NCI-H69 (cell line): ENCODE measurements around the gene SGMS2.
A peak's percentile ranks its signal among the peaks of the same experiment; 100 is the strongest.
"Not testable (repeated sequence)": the region's sequence is repeated elsewhere in the genome, so short reads cannot be mapped to it uniquely, and the experiment has no call there.

ENCODE experiments used
- DNase-seq: peaks from one replicate; lab custom pipeline; 2025; lab: John Stamatoyannopoulos, UW

The SGMS2 gene

DNA sequence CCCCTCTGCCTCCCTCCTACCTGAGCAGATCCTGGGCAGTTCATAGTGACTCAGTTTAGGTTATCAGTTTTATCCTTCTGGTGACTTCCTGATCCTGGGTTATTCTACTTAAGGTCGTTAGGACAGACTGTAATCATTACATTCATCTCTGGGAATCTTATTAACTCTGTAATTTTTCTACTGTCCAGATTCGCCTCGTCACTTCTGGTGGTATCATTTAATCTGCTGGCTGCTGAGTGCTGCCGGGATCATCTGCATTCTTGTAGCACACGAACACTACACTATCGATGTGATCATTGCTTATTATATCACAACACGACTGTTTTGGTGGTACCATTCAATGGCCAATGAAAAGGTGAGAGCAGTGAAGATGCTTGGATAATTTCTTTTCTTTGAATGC, 83.6 kb downstream of the SGMS2 start:
- DNase-seq = no peak

GRCh38 chr4:107913283-107913899, 88.7 kb downstream of the SGMS2 start:
- DNase-seq = peak; percentile 66

GRCh38 chr4:107915220-107915619, 90.5 kb downstream of the SGMS2 start:
- DNase-seq = no peak

- no peak for DNase-seq
These were observed 91.9 kb downstream of the SGMS2 start for GRCh38 chr4:107916623-107917022.

GRCh38 chr4:107917500-107917899, 92.8 kb downstream of the SGMS2 start:
- no peak for DNase-seq

DNA sequence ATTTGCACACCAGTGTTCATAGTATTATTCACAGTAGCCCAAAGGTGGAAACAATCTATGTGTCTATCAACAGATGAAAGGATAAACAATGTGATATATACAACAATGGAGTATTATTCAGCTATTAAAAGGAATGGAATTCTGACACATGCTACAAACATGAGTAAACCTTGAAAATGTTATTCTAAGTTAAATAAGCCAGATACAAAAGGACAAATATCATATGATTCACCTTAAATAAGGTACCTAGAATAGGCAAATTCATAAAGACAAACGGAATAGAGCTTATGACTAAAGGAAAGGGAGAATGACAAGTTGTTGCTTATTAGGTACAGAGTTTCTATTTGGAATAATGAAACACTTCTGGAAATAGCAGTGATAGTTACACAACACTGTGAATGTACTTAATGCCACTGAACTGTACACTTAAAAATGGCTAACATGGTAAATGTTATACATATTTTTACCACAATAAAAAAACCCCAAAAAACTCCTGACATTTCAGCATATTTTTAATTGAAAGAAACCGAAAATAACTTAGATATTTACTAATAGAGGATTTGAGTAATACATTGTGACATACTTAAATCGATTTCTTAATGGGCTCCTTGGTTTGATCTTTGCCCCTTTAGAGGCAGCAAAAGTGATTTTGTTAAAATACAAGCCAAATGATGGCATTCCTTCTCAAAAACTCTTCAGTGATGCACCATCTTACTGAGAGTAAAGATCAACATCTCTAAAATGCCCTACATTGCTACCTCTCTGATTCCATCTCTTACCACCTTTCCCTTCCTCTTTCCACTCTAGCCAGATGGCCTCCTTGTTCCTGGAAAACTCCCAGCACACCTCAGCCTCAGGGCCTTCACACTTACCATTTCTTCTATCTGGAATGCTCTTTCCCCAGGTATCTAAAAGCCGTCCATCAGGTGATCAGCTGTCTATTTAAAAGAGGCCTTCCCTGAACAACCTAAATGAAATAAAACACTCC, 98.0 kb downstream of the SGMS2 start:
- no peak for DNase-seq

GRCh38 chr4:107925713-107926112, 101.0 kb downstream of the SGMS2 start:
- not testable (repeated sequence) for DNase-seq

DNA sequence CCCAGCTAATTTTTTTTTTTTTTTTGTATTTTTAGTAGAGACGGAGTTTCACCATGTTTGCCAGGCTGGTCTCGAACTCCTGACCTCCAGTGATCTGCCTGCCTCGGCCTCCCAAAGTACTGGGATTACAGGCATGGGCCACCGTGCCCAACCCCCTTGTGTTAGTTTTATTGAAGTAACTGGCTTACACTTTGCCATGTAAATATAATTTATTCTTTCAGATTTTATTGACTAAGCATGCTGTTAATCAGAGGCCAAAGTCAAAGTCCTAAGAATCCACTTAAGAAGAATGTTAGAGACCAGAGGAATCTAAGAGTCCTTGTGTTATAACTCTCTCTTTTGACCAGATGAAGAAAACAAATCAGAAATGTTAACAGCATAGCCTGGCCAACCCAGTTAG, 102.1 kb downstream of the SGMS2 start:
- not testable (repeated sequence) for DNase-seq

- peak; percentile 86 for DNase-seq
These were observed 106.4 kb downstream of the SGMS2 start, which contains the start of gene CYP2U1 for GRCh38 chr4:107930821-107931774. TSS of gene CYP2U1 (plus strand) at chr4:107931549. CDS start at chr4:107931644, 95 bp downstream.

DNA sequence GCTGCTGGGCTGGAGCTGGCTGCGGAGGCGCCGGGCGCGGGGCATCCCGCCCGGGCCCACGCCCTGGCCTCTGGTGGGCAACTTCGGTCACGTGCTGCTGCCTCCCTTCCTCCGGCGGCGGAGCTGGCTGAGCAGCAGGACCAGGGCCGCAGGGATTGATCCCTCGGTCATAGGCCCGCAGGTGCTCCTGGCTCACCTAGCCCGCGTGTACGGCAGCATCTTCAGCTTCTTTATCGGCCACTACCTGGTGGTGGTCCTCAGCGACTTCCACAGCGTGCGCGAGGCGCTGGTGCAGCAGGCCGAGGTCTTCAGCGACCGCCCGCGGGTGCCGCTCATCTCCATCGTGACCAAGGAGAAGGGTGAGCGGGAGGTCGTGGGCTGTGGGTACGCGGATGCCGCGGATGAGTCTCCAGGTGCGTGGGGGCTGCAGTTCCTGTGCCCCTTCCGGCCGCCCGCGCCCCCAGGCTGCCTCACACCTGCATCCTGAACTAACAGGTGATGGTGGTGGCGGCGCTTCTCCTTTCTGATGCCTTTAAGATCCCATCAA, 107.1 kb downstream of the SGMS2 start:
- DNase-seq = peak; percentile 59

- no peak for DNase-seq
These were observed 110.5 kb downstream of the SGMS2 start for GRCh38 chr4:107935246-107935645.

GRCh38 chr4:107937040-107937439, 112.3 kb downstream of the SGMS2 start:
- no peak for DNase-seq

- DNase-seq = no peak
These were observed 114.6 kb downstream of the SGMS2 start for GRCh38 chr4:107939307-107939706.

DNA sequence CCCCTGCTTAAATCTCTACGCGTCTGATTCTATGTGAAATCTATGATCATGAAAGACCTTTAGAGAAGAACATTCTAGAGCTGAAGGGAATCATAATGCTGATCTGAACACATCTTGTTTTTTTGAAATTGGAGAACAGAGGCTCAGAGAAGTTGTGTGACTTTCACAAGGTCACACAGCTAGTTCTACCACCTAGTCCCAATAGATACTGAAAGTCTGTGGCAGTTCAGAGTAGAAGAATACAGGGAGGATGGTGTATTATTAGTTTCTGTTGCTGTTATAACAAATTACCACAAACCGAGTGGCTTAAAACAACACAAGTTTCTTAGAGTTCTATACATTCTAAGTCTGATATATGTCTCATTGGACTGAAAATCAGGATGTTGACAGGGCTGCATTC, 121.1 kb downstream of the SGMS2 start:
- no peak for DNase-seq

GRCh38 chr4:107950746-107951540, 126.2 kb downstream of the SGMS2 start:
- DNase-seq = no peak

DNA sequence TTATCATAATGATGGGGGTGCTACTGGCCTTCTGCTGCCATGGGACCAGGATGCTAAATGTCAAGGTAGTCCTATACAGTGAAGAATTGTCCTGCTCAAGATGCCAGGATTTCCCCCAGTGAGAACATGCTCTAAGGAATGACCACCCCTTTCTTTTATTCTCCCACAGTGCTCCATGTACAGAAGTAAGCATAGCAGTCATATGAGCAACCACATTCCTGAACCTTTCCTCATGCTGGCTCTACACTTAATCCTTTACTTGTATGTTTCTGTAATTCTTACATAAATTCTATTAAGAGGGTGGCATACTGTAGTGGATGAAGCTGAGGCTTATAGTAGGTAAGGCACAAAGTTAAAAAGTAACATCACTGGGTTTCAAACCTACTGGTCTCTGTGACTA, 126.8 kb downstream of the SGMS2 start:
- no peak for DNase-seq

- no peak for DNase-seq
These were observed 131.3 kb downstream of the SGMS2 start for GRCh38 chr4:107956011-107956410.
